Gastroesophageal sphincter (tissue), 3 donors: Measurements from ENCODE around the gene TEC.

ENCODE experiments used
- CTCF ChIP-seq, 4 experiments: fragments of 200-600 bp in 2 of 4; fragments of 450-650 bp in 2 of 4; sonication (generic) in 1 of 4; IDR thresholded peaks; one replicate each; pipeline ENCODE4 v1.5.1; 2017 to 2019; ENCODE audit warnings: antibody characterized with exemption in 4 of 4, mild to moderate bottlenecking in 2 of 4, moderate library complexity in 2 of 4
- EP300 ChIP-seq: sonication (generic); formaldehyde crosslinking; IDR thresholded peaks from one replicate; pipeline ENCODE4 v1.6.1; 2017; ENCODE audit warnings: antibody characterized with exemption, mild to moderate bottlenecking
- POLR2A ChIP-seq, 2 donors: fragments of 450-650 bp; IDR thresholded peaks; one replicate each; pipeline ENCODE4 v1.6.1; 2017; ENCODE audit warnings: antibody characterized with exemption in 2 of 2, mild to moderate bottlenecking in 2 of 2, moderate library complexity in 1 of 2
- POLR2AphosphoS5 ChIP-seq: sonication (generic); formaldehyde crosslinking; IDR thresholded peaks from one replicate; pipeline ENCODE4 v1.6.1; 2017; ENCODE audit warnings: antibody characterized with exemption

GRCh38 chr4:48252313-48252712, 17.3 kb downstream of the TEC start:
- TF ChIP-seq POLR2A (IDR thresholded peaks at IDR 0.05), result no peak
- no peak for TF ChIP-seq CTCF (IDR thresholded peaks at IDR 0.05)
- no peak for TF ChIP-seq EP300
- no peak for TF ChIP-seq POLR2AphosphoS5
